Measurements from ENCODE around the gene CPPED1. TPM values are rescaled to one million over a fixed set of nuclear protein-coding genes. Genes with fewer than 3 reads are reported as not detected.
A peak's percentile ranks its signal among the peaks of the same experiment; 100 is the strongest.

The CPPED1 gene
- total RNA-seq, 2 experiments from 2014 or later: 1.4 to 2.3 TPM

GRCh38 chr16:12685806-12686205 lies 117.9 kb downstream of the CPPED1 start:
- H3K27ac Mint-ChIP-seq: no peak overlapping the region
- ATAC-seq (ENCODE audit: poor library complexity) (no peak), DNase-seq (peak in 2 of 14 experiments; percentile 14 to 33)
- intact Hi-C loops (cut with DNase I, micrococcal nuclease): no loop called here
- peaks cover 21% of the 10 kb centered on the region for H3K4me1 Mint-ChIP-seq (ENCODE audit: low read depth)
- no peaks in the 10 kb centered on the region for H3K36me3 Mint-ChIP-seq (ENCODE audit: low read depth)
- Histone ChIP-seq H3K27ac (ENCODE audit: low read depth in 1 of 2, low read length in 2 of 2) (no peak overlapping the region), H3K27me3 (ENCODE audit: control insufficient read depth in 1 of 2, insufficient read depth in 2 of 2, low read length in 2 of 2) (no peaks in the 10 kb centered on the region), H3K4me1 (ENCODE audit: insufficient read depth, low read length) (peaks cover 5% of the 10 kb centered on the region), H3K36me3 (ENCODE audit: insufficient read depth, low read length) (no peaks in the 10 kb centered on the region), H3K9me3 (ENCODE audit: control insufficient read depth in 1 of 2, insufficient read depth in 1 of 2, low read length in 2 of 2) (no peaks in the 10 kb centered on the region), H3K4me3 (ENCODE audit: low read length) (no peak overlapping the region)
- no peaks in the 10 kb centered on the region for H3K27me3 Mint-ChIP-seq
- H3K4me3 Mint-ChIP-seq: no peak overlapping the region
- POLR2A ChIA-PET: no interaction called here
- H3K9me3 Mint-ChIP-seq: no peaks in the 10 kb centered on the region
- no peak for TF ChIP-seq CTCF (IDR thresholded peaks at IDR 0.05)
- CTCF ChIA-PET: no interaction called here

GRCh38 chr16:12682432-12683165 lies 121.1 kb downstream of the CPPED1 start:
- peaks cover 7% of the 10 kb centered on the region for H3K4me1 Mint-ChIP-seq (ENCODE audit: low read depth)
- no peaks in the 10 kb centered on the region for H3K9me3 ChIP-seq (ENCODE audit: control insufficient read depth in 1 of 2, insufficient read depth in 1 of 2, low read length in 2 of 2)
- intact Hi-C loops (cut with DNase I, micrococcal nuclease): no loop called here
- CTCF ChIA-PET: no interaction called here
- no peak for TF ChIP-seq CTCF (IDR thresholded peaks at IDR 0.05)
- no peaks in the 10 kb centered on the region for H3K36me3 ChIP-seq (ENCODE audit: insufficient read depth, low read length)
- no peak overlapping the region for H3K27ac ChIP-seq (ENCODE audit: low read depth in 1 of 2, low read length in 2 of 2)
- DNase-seq: no peak
- no peaks in the 10 kb centered on the region for H3K36me3 Mint-ChIP-seq (ENCODE audit: low read depth)
- no peak overlapping the region for H3K27ac Mint-ChIP-seq
- H3K27me3 ChIP-seq (ENCODE audit: control insufficient read depth in 1 of 2, insufficient read depth in 2 of 2, low read length in 2 of 2): no peaks in the 10 kb centered on the region
- POLR2A ChIA-PET: no interaction called here
- no peak overlapping the region for H3K4me3 ChIP-seq (ENCODE audit: low read length)
- H3K27me3 Mint-ChIP-seq: no peaks in the 10 kb centered on the region
- peaks cover under 1% of the 10 kb centered on the region for H3K4me1 ChIP-seq (ENCODE audit: insufficient read depth, low read length)
- ATAC-seq (ENCODE audit: poor library complexity): no peak
- no peak overlapping the region for H3K4me3 Mint-ChIP-seq
- no peaks in the 10 kb centered on the region for H3K9me3 Mint-ChIP-seq

- Histone ChIP-seq H3K9me3 (ENCODE audit: control insufficient read depth in 1 of 2, insufficient read depth in 1 of 2, low read length in 2 of 2) (no peaks in the 10 kb centered on the region), H3K27ac (ENCODE audit: low read depth in 1 of 2, low read length in 2 of 2) (no peak overlapping the region), H3K36me3 (ENCODE audit: insufficient read depth, low read length) (no peaks in the 10 kb centered on the region), H3K27me3 (ENCODE audit: control insufficient read depth in 1 of 2, insufficient read depth in 2 of 2, low read length in 2 of 2) (no peaks in the 10 kb centered on the region), H3K4me3 (ENCODE audit: low read length) (no peak overlapping the region), H3K4me1 (ENCODE audit: insufficient read depth, low read length) (peaks cover 9% of the 10 kb centered on the region)
- ATAC-seq (ENCODE audit: poor library complexity) (no peak), DNase-seq (no peak)
- peaks cover 16% of the 10 kb centered on the region for H3K4me1 Mint-ChIP-seq (ENCODE audit: low read depth)
- H3K9me3 Mint-ChIP-seq: no peaks in the 10 kb centered on the region
- H3K4me3 Mint-ChIP-seq: no peak overlapping the region
- intact Hi-C loops (cut with DNase I, micrococcal nuclease): no loop called here
- no peak for TF ChIP-seq CTCF (IDR thresholded peaks at IDR 0.05)
- POLR2A ChIA-PET: no interaction called here
- CTCF ChIA-PET: no interaction called here
- H3K36me3 Mint-ChIP-seq (ENCODE audit: low read depth): no peaks in the 10 kb centered on the region
- H3K27ac Mint-ChIP-seq: no peak overlapping the region
- no peaks in the 10 kb centered on the region for H3K27me3 Mint-ChIP-seq
Observed at GRCh38 chr16:12681653-12682052, 122.0 kb downstream of the CPPED1 start.

Data from CD4-positive, alpha-beta T cell (primary cell).